Heart left ventricle (tissue), 13 donors: ENCODE results near the gene CTU2.

Source experiments
- POLR2A ChIP-seq, 2 donors: fragments of 450-650 bp; IDR thresholded peaks; one replicate each; pipeline ENCODE4 v1.6.1; 2017; ENCODE audit warnings: antibody characterized with exemption in 2 of 2, mild to moderate bottlenecking in 2 of 2, moderate library complexity in 2 of 2
- TF ChIP-seq, protein P1 (sequence below), 12 donors: fragments of 200-600 bp; sonication (generic) in 4 of 12; IDR thresholded peaks; one replicate each; pipeline versions ENCODE4 v1.5.0 to v1.8.0; 2018 to 2022; ENCODE audit warnings: antibody characterized with exemption in 12 of 12, mild to moderate bottlenecking in 5 of 12
- donor health status: ischemic (EF 13 %, LVEDD 7.1; RV severe dilation, severe dysfunction).
- donor health status: DM: no; HTN: yes; CAD: no.
- donor health status: DM: no; HTN: no; CAD: no.
- donor health status: ischemic (EF 25% LVEDD 6.9; RV normal size, moderate dysfunction).
- donor health status: ischemic (EF 25% LVEDD 5.7; RV mildly dilated, moderate dysfunction).
- donor health status: ischemic (EF 35%, LVEDD 5.7; RV mildly dilated, moderate dysfunction).
- donor health status: nonischemic (EF 11% LVEDD 7.7; RV severe dilation, severe dysfunction).
- donor health status: DM: yes; HTN: yes; CAD: no.
- donor health status: PGD.
- donor health status: ischemic (EF 29% LVEDD 5.4; RV normal size, mild dysfunction).
- donor health status: nonischemic (EF 23%, LVEDD 6.1; RV moderate dilation, normal function).

DNA sequence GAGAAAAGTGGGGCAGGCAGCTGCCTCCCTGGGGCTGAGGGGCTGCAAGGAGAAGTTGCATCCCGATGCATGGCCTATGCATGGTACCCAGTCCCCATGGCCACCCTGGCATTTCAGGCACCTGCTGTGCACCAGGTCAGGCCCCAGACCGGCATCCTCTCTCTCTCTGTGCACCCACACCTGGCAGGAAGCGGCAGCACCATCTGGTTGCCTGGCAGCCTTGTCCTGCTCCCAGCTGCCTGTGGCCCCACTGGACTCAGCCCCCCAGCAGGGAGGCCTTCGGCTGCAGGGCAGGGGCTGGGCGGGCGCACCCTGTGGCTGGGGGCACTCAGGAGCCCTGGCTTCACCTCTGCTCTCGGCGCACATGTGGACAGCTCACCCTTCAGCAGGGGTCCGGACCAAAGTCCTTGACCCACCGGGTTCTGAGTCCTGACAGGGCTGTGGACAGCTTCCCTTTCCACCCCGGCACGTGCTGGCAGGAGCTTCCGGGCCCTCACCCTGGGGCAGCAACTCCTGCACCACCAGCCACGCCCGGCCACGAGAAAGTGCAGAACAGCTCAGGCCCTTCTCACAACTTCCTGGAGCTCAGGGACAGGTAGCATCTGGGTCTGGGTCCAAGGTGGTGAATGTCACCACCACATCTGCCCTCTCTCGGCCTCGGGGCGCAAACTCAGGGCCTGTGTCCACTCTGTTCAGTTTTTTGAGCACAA is 36.7 kb downstream of the CTU2 start:
- TF ChIP-seq, protein P1, sequence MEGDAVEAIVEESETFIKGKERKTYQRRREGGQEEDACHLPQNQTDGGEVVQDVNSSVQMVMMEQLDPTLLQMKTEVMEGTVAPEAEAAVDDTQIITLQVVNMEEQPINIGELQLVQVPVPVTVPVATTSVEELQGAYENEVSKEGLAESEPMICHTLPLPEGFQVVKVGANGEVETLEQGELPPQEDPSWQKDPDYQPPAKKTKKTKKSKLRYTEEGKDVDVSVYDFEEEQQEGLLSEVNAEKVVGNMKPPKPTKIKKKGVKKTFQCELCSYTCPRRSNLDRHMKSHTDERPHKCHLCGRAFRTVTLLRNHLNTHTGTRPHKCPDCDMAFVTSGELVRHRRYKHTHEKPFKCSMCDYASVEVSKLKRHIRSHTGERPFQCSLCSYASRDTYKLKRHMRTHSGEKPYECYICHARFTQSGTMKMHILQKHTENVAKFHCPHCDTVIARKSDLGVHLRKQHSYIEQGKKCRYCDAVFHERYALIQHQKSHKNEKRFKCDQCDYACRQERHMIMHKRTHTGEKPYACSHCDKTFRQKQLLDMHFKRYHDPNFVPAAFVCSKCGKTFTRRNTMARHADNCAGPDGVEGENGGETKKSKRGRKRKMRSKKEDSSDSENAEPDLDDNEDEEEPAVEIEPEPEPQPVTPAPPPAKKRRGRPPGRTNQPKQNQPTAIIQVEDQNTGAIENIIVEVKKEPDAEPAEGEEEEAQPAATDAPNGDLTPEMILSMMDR (IDR thresholded peaks at IDR 0.05) = no peak
- TF ChIP-seq POLR2A (IDR thresholded peaks at IDR 0.05) = no peak
